T-helper 22 cell (primary cell): ENCODE measurements around the gene SMIM1.
A peak's percentile ranks its signal among the peaks of the same experiment; 100 is the strongest.
"Not testable (repeated sequence)": the region's sequence is repeated elsewhere in the genome, so short reads cannot be mapped to it uniquely, and the experiment has no call there.

Experiments
- DNase-seq: peaks from one replicate; pipeline ENCODE4 v3.0.0-alpha.2; 2020; ENCODE audit warnings: low read depth

Gene SMIM1

DNA sequence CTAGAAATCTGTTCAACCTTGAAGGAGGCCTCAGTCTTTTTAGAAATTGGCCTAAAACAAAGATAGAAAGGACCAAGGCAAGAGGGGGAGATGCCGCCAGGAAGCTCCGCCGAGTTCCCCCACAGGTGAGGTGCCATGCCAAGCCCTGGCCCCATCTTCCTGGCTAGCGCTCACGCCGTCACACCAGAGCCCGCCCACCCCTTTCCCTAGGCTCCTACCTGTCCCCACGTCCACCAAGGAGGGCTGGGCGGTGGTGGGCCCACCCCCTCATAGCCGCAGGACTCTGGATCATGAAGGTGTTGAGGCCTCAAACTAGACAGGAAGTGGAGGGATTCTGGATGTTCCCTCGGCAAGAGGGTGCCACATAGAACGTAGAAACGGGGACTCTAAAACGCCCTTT lies 35.8 kb upstream of the SMIM1 start:
- DNase-seq: no peak

GRCh38 chr1:3738943-3739342 lies 33.6 kb upstream of the SMIM1 start:
- DNase-seq: no peak

GRCh38 chr1:3740042-3740441 lies 32.5 kb upstream of the SMIM1 start:
- no peak for DNase-seq

GRCh38 chr1:3740752-3741151 lies 31.8 kb upstream of the SMIM1 start:
- no peak for DNase-seq

DNA sequence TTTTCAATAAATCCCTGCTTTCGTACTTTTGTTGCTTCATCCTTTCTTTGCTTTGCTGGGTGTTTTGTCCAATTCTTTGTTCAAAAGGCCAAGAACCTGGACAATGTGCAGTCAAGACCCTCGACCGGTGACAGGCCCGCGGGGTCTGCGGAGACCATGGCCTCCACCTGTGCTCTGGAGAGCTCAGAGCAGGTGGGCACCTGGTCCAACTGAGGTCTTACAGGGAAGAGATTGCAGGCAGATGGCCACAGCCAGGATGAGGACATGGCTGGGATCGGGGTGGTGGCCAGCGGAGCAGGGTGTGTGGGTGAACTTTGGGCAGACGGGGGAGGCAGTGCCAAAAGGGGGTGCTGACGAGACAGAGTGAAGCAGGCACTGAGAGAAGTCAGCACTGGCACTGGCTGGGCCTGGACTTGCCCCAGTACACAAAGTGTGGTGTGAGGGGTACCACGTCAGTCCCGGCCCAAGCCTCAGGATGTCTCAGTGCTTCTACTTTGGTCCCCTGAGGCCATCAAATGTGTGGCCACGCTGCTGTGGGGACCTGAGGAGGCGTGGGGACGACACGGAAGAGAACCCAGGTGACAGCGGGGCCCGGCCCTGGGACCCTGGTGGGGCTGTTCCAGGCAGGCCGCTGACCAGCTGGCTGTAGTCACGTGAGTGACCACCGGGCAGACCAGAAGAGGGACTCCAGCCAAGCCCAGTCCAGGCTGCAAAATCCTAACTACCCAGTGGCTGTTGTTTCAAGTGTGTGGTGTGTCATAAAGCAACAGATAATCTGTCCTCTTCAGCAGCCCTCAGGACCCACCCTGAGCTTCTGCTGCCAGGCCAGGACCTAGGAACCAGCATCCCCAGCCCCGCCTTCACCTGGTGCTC lies 30.7 kb upstream of the SMIM1 start:
- no peak for DNase-seq

DNA sequence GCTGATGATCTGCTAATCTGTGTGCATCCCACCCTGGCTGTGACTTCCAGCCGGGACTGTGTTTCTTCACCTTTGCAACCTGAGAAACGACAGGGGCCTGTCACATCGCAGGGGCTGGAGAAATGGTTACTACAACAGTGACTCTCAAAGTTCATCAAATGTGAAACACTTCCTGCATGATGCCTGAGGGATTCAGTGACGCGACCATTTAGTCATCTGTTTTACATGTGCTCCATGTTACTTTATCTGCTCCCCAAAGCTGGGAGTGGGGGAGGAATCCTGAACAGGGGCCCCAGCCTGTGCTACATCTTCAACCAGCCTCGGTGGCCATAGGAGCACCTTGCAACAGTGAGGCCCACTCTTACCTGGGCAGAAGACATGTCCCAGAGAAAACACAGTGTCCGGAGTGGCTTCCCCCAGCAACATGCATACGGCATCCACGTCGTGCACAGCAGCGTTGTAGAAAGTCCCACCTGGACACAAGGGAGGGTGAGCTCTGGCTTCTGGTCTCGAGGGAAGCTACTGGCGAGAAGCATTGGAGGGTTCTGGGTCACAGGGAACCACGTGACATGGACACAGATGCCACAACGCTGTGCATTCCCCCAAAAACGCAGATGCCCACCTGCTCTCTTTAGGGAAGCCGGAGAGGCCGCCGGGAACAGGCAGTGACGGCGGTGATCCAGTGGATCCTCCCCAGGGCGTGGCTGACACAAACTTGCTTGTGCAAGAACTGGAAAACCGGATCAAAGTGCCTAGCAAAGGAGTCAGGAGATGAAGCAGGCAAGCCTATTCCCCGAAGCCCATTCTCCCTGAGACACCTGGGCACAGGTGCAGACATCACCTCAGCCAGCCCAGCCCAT lies 29.9 kb upstream of the SMIM1 start:
- DNase-seq: no peak

- DNase-seq: no peak
Measured at GRCh38 chr1:3743421-3743820, 29.1 kb upstream of the SMIM1 start.

- no peak for DNase-seq
Measured at GRCh38 chr1:3743826-3744225, 28.7 kb upstream of the SMIM1 start.

DNA sequence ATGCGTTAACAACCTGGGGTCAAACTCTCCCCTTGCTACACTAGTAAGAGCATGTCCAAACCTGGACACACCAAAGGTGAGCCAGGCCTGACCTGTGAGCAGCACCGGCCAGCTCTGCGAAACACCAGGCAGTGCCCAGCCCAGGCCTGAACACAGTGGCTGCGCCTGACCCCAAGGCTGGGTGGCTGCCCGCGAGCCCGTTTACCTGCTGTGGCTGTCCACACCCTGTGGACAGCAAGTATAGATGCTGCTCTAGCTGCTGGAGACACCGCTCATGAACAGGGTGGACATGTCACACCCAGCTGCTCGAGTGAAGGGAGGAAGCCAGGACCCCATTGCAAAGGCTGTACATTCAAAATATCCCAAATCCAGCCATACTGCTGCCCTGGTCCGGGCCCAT lies 27.9 kb upstream of the SMIM1 start:
- DNase-seq: no peak

DNA sequence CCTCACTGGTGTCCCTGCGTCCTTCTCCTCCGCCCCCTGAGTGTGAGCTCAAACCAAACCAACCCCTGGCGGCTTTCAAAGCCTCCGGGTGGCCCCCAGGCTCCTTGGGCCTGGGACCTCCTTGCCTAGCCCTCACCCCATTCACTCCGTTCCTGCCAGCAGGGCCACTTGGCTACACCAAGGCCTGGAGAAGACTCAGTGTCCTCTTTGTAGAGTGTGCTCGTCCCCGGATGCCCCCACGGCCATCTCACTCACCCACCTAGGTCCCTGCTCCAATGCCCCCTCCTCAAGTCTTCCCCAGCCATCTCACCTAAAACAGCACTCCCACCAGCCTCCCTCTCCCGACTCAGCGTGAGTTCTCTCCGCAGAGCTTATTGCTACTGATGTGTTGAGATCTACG lies 27.5 kb upstream of the SMIM1 start:
- no peak for DNase-seq

DNA sequence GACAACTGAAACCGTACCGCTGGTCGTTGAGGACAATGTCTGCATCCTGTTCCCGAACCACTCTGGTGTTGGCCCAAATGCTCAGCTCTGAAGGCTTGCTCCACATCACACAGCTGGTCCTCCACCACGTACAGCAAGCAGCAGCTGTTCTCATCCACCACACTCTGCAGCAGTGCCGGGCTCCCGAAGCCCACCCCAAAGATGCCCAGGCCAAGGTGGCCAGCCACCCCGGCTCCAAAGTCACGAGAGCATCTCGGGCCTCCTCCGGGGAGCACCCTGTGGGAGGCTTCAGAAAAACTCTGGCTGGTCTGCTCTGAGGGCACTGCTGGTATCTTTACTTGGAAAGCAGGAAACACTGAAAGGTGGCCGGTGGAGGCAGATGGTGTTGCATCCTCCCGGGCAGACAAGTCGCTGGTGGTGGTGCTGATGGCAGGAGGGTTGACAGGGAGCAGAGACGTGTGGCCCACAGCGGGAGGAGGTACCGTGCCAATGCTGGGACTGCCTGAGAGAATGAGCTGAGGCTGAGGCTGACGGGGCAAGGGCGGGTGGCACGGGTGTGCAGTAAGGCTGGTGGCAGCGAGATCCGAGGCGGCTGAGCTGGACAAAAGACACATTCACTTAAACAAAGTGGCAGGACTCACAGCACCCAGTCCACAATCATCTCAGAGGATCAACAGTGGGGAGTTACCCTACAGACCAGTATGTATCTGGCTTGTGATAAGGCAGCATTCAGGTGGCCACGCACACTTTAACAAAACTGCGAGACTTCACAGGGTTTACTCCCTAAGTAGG lies 26.8 kb upstream of the SMIM1 start:
- DNase-seq: no peak

DNA sequence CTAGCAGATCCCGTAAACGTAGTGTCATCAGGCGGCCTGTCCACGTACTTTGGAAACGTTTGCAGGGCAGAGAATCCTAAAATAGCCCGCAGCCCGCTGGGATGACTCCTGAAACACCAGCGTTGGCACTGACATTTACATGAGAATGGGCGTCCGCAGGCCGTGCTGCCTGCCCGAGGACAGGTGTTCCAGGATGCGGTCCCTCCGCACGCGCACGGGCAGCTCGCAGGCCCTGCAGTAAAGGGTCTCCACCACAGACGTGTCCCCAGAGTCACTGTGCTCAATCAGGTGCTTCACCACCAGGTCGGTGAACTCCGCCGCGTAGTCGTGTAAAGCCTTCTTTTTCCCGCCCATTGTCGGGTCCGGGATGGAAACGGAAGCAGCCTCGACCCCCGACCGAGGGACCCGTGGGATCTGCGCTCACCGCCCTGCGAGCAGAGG lies 26.1 kb upstream of the SMIM1 start:
- DNase-seq: no peak

GRCh38 chr1:3746830-3747521 lies 25.6 kb upstream of the SMIM1 start:
- peak; percentile 72 for DNase-seq

DNA sequence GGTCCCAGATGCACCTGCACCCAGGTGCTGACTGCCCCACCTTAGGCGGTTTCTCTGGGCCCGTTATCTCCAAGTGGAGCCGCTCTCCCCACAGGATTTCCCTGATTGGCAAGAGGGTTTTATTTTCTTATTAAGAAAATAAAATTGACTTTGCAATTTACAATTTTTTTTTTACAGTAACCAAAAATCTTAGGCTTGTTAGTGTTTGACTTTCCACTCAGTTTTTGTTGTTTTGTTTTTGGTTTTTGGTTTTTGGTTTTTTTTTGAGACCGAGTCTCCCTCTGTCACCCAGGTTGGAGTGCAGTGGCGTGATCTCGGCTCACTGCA lies 25.1 kb upstream of the SMIM1 start:
- DNase-seq: no peak

DNA sequence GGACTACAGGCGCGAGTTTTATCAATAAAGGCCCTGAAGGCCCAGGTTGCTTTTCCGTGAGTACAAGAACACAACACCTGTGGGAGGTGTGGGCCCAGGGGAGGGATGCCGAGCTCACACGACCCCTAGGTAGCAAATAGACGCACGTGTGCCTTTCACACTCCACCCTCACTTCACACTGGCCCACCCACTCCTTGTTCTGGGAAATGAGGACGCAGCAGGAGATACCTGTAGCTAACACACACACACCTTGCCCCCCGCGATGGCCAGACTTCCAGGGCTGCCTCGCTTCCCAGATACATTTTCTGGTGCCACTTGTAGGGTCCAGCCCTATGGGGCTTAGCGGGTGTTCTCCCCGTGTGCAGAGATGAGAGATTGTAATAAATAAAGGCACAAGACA lies 24.6 kb upstream of the SMIM1 start:
- no peak for DNase-seq

DNA sequence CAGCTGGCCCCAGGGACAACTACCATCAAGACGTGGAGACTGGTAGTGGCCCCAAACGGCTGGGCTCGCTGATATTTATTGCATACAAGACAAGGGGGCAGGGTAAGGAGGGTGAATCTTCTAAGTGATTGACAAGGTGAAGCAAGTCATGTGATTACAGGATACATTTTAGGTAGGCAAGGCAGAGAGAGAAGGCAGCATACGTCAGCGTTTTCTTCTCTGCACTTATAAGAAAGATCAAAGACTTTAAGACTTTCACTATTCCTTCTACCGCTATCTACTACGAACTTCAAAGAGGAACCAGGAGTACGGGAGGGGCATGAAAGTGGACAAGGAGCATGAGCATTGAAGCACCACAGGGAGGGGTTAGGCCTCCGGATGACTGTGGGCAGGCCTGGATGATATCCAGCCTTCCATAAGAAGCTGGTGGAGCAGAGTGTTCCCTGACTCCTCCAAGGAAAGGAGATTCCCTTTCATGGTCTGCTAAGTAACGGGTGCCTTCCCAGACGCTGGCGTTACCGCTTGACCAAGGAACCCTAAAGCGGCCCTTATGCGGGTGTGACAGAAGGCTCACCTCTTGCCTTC lies 24.1 kb upstream of the SMIM1 start:
- DNase-seq: not testable (repeated sequence)

DNA sequence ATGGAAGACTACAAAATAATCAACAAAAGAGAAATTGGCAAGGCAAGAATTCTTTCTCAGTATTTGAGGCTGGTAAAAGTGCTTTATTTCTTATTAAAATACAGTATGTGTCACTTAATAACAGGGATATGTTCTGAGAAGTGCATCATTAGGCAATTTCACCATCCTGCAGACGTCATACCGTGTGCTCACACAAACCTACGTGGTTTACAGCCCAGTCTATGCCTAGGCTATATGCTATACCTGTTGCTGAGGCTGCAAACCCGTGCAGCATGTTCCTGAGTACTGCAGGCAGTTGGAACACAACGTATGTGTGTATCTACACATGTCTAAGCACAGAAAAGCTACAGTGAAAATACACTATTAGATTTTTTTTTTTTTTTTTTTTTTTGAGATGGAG lies 23.0 kb upstream of the SMIM1 start:
- no peak for DNase-seq

- DNase-seq: no peak
Measured at GRCh38 chr1:3750741-3751140, 21.8 kb upstream of the SMIM1 start.

- DNase-seq: no peak
Measured at GRCh38 chr1:3752400-3752945, 20.1 kb upstream of the SMIM1 start, which contains the start of gene CCDC27. Gene CCDC27, plus strand, starts transcription at chr1:3752450. Its CDS starts 32 bp downstream, at chr1:3752482.

GRCh38 chr1:3753656-3754454 lies 18.7 kb upstream of the SMIM1 start:
- no peak for DNase-seq
